DMS114 treated with DMSO at 0.1 percent for 48 hours (cell line): Measurements from ENCODE around the gene MORF4L2.

ENCODE experiments used
- DNase-seq: peaks from one replicate; lab custom pipeline; 2025; ENCODE audit not compliant: unreplicated experiment; lab: John Stamatoyannopoulos, UW

The MORF4L2 gene

GRCh38 chrX:103637604-103638338 is 48.7 kb downstream of the MORF4L2 start:
- no peak for DNase-seq

DNA sequence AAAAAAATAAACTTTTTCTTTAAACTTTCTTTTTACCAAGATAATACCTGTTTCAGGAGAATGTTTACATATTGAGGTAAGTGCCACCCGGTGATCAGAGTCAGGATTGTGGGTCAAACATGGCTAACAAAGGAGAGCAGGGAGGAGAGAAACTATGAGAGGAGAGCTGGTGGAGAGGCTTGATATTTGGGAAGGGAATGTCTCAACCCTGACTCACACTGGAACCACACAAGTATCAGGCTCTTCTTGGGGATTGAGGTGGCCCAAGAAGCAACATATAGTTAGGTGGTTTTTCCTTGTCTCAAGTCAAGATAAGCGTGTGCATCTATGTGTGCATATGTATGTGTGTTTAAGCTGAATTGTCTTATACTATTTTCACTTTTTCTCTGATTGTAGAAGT is 51.1 kb downstream of the MORF4L2 start:
- no peak for DNase-seq

- no peak for DNase-seq
Measured at GRCh38 chrX:103631145-103631544, 55.4 kb downstream of the MORF4L2 start.

DNA sequence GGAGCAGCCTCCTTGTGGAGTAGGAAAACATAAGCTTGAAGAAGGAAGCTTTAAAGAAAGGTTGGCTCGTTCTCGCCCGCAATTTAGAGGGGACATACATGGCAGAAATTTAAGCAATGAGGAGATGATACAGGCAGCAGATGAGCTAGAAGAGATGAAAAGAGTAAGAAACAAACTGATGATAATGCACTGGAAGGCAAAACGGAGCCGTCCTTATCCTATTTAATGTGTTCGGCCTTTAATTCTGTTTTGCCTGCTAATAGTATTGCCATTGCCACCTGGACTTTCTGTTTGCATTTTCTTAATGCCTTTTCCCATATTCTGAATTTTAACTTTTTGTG is 56.4 kb downstream of the MORF4L2 start:
- DNase-seq: no peak

- DNase-seq: peak; percentile 72
Measured at GRCh38 chrX:103629318-103630170, 57.0 kb downstream of the MORF4L2 start.

GRCh38 chrX:103628386-103629317 is 57.8 kb downstream of the MORF4L2 start, which contains the start of gene TCEAL1:
Gene TCEAL1, plus strand, starts transcription at chrX:103628975. Its CDS starts 942 bp downstream, at chrX:103629917.
- peak; percentile 68 for DNase-seq

- DNase-seq: no peak
Measured at GRCh38 chrX:103626855-103627254, 59.6 kb downstream of the MORF4L2 start.
